Esophagus squamous epithelium (tissue), 5 donors: ENCODE measurements around the gene CDH18. TPM values are rescaled to one million over a fixed set of nuclear protein-coding genes. Genes with fewer than 3 reads are reported as not detected.

Source experiments
- DNase-seq: peaks from one replicate; lab custom pipeline; 2025; lab: John Stamatoyannopoulos, UW
- H3K27ac ChIP-seq, 4 donors: fragments of 200-600 bp; sonication (generic); one replicate each; pipeline ENCODE4 v1.5.1; 2016 to 2019; ENCODE audit warnings: mild to moderate bottlenecking in 1 of 4
- H3K27me3 ChIP-seq, 4 donors: fragments of 200-600 bp; sonication (generic); 1 replicate in 3 of 4; 2 replicates in 1 of 4; pipeline versions ENCODE4 v1.5.1 to v1.6.0; 2017 to 2021; ENCODE audit warnings: antibody characterized with exemption in 1 of 4
- H3K36me3 ChIP-seq, 3 donors: fragments of 200-600 bp; sonication (generic); one replicate each; pipeline ENCODE4 v1.5.1; 2016 to 2019
- H3K4me1 ChIP-seq, 3 donors: fragments of 200-600 bp; sonication (generic); one replicate each; pipeline ENCODE4 v1.5.1; 2017 to 2019
- H3K4me3 ChIP-seq, 4 donors: fragments of 200-600 bp; sonication (generic); 1 replicate in 3 of 4; 2 replicates in 1 of 4; pipeline ENCODE4 v1.5.1; 2016 to 2019; ENCODE audit warnings: mild to moderate bottlenecking in 2 of 4, moderate library complexity in 1 of 4
- H3K9me3 ChIP-seq, 3 donors: fragments of 200-600 bp; sonication (generic); one replicate each; pipeline ENCODE4 v1.5.1; 2016 to 2019
- CTCF ChIP-seq, 6 experiments: fragments of 450-650 bp in 4 of 6; fragments of 200-600 bp in 2 of 6; sonication (generic) in 2 of 6; IDR thresholded peaks; one replicate each; pipeline ENCODE4 v1.5.1; 2016 to 2019; ENCODE audit warnings: antibody characterized with exemption in 6 of 6, mild to moderate bottlenecking in 4 of 6, moderate library complexity in 4 of 6
- POLR2A ChIP-seq, 4 donors: fragments of 450-650 bp; IDR thresholded peaks; one replicate each; pipeline ENCODE4 v1.6.1; 2017; ENCODE audit warnings: antibody characterized with exemption in 4 of 4, mild to moderate bottlenecking in 4 of 4, moderate library complexity in 3 of 4
- WGBS, 2 donors: methylation state at CpG; one replicate each; pipeline ENCODE4 v1.1.5; 2018; 5-methylcytosine and 5-hydroxymethylcytosine counted together
- intact Hi-C: fragments of 100-400 bp; cut with DNase I; formaldehyde crosslinking; loops from one replicate; pipeline ENCODE4 v1.15.0; 2022
- total RNA-seq, 4 donors: library from RNA; depleted of rRNA; stranded (reverse); fragments of >200 nt; gene quantifications; one replicate each; pipeline ENCODE4 v1.1.0, GENCODE V29; 2016
- donor health status: DM: yes; HTN: yes; CAD: no.

Gene CDH18
- total RNA-seq, 4 donors from 2014 or later = not detected

DNA sequence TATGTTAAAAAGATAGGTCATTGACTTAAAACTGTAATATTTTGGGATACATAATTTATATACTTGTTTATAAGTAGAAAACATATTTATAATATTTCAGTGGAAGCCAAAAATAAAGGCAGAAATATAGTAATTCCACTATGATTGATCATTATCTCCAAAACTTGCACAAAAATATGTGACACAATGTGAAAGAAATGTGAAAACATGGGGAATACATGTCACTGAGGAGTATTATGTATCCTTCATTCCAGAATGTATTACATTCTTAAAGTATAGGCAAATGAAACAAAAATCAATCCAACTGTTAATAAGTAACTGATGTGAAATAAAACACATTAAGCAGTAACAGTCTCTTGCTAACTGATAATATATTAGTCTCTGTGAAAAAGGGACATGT, 236.7 kb downstream of the CDH18 start:
- intact Hi-C loops = no loop called here
- Histone ChIP-seq H3K4me3 (no peak overlapping the region), H3K36me3 (no peaks in the 10 kb centered on the region), H3K27me3 (no peaks in the 10 kb centered on the region), H3K27ac (no peak overlapping the region), H3K9me3 (no peaks in the 10 kb centered on the region), H3K4me1 (no peaks in the 10 kb centered on the region)
- no peak for DNase-seq
- TF ChIP-seq CTCF (IDR thresholded peaks at IDR 0.05) (no peak), POLR2A (IDR thresholded peaks at IDR 0.05) (no peak)

GRCh38 chr5:19745247-19745646, 242.8 kb downstream of the CDH18 start:
- Histone ChIP-seq H3K9me3 (no peaks in the 10 kb centered on the region), H3K27ac (no peak overlapping the region), H3K27me3 (no peaks in the 10 kb centered on the region), H3K4me3 (no peak overlapping the region), H3K4me1 (no peaks in the 10 kb centered on the region), H3K36me3 (no peaks in the 10 kb centered on the region)
- no peak for DNase-seq
- intact Hi-C loops = no loop called here
- 24 to 56% methylated on average over 1 to 3 of the region's 3 CpGs for WGBS, 2 donors
- TF ChIP-seq CTCF (IDR thresholded peaks at IDR 0.05) (no peak), POLR2A (IDR thresholded peaks at IDR 0.05) (no peak)

GRCh38 chr5:19739671-19740070, 248.3 kb downstream of the CDH18 start:
- DNase-seq = no peak
- H3K27ac ChIP-seq = no peak overlapping the region
- intact Hi-C loops = no loop called here
- 8 to 20% methylated on average over 1 of the region's 1 CpG for WGBS, 2 donors
- H3K27me3 ChIP-seq = no peaks in the 10 kb centered on the region
- no peak overlapping the region for H3K4me3 ChIP-seq
- H3K36me3 ChIP-seq = no peaks in the 10 kb centered on the region
- no peaks in the 10 kb centered on the region for H3K9me3 ChIP-seq
- TF ChIP-seq CTCF (IDR thresholded peaks at IDR 0.05) = no peak
- no peak for TF ChIP-seq POLR2A (IDR thresholded peaks at IDR 0.05)
- no peaks in the 10 kb centered on the region for H3K4me1 ChIP-seq

GRCh38 chr5:19734776-19735175, 253.2 kb downstream of the CDH18 start:
- intact Hi-C loops = no loop called here
- no peak for TF ChIP-seq POLR2A (IDR thresholded peaks at IDR 0.05)
- no peak for TF ChIP-seq CTCF (IDR thresholded peaks at IDR 0.05)
- no peak overlapping the region for H3K4me3 ChIP-seq
- DNase-seq = no peak
- 40% methylated on average over 1 of the region's 1 CpG for WGBS, 2 donors
- H3K9me3 ChIP-seq = no peaks in the 10 kb centered on the region
- no peak overlapping the region for H3K27ac ChIP-seq
- H3K4me1 ChIP-seq = no peaks in the 10 kb centered on the region
- H3K36me3 ChIP-seq = no peaks in the 10 kb centered on the region
- H3K27me3 ChIP-seq = no peaks in the 10 kb centered on the region

GRCh38 chr5:19733612-19734495, 254.1 kb downstream of the CDH18 start:
- Histone ChIP-seq H3K4me3 (no peak overlapping the region), H3K27ac (no peak overlapping the region), H3K27me3 (no peaks in the 10 kb centered on the region), H3K4me1 (no peaks in the 10 kb centered on the region), H3K36me3 (no peaks in the 10 kb centered on the region), H3K9me3 (no peaks in the 10 kb centered on the region)
- intact Hi-C loops = no loop called here
- no peak for TF ChIP-seq POLR2A (IDR thresholded peaks at IDR 0.05)
- TF ChIP-seq CTCF (IDR thresholded peaks at IDR 0.05) = no peak
- DNase-seq = no peak
- WGBS, 2 donors = 68 to 72% methylated on average over 4 to 6 of the region's 6 CpGs
